KG1 (cell line): Measurements from ENCODE around the gene NELL1.
A peak's percentile ranks its signal among the peaks of the same experiment; 100 is the strongest.

ENCODE experiments used
- DNase-seq: peaks from one replicate; lab custom pipeline; 2025; lab: John Stamatoyannopoulos, UW

NELL1 gene

DNA sequence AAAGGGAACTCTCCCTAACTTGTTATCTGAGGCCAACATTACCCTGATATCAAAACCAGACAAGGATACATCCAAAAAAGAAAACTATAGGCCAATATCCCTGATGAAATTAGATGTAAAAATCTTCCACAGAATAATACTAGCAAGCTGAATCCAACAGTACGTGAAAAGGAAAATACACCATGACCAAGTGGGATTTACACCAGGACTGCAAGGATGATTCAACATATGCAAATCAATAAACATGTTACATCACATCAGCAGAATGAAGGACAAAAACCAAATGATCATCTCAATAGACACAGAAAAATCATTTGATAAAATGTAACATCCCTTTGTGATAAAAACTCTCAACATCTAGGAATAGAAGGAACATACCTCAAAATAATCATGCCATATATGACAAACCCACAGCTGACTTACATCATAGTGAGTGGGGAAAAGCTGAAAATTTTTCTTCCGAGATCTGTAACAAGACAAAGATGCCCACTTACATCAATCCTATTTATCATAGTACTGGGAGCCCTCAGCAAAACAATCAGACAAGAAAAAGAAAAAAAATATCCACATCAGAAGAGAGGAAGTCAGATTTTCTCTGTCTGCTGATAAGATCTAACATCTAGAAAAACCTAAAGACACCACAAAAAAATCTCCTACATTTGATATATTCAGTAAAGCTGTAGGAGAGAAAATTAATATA is 820.2 kb downstream of the NELL1 start:
- no peak for DNase-seq

GRCh38 chr11:21492931-21493330 is 823.5 kb downstream of the NELL1 start:
- DNase-seq = no peak

- no peak for DNase-seq
Observed at GRCh38 chr11:21494946-21495345, 825.6 kb downstream of the NELL1 start.

GRCh38 chr11:21495879-21496278 is 826.5 kb downstream of the NELL1 start:
- no peak for DNase-seq

DNA sequence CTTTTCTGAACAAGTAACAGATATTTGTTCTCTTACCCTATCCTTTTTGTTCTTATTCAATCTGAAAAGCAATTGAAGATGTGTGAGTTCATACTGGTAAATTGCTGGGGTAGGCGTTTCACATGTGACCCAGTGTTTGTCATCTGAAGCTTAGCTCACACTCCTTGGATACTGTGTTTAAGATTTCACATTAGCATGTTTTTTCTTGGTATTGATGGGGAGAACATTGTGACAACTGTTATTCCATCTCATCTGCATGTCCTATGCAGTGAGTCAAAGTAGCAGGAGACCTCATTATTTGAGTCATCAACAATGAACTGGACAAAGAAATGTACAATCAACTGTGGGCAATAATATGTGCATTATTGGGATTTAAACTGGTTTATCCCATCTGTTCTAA is 831.9 kb downstream of the NELL1 start:
- DNase-seq = no peak

DNA sequence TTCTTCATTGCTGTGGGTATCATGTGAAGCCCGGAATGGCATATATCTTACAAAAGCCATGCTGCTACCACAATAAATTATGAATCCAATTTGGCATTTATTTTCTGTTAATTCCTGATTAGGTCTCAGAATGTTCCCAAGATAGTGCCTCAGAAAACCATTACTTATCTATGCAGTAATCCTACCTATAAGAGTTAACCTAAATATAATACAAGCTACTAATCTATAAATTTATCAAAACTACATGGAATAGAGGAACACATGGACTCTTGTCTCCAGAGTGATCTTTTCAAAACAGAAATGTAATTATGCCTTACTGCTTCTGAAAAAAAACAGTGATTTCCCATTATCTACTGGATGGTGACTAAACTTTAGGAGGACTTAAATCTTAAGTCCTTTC is 835.7 kb downstream of the NELL1 start:
- DNase-seq = no peak

- DNase-seq = peak; percentile 7
Observed at GRCh38 chr11:21511835-21512440, 842.6 kb downstream of the NELL1 start.

GRCh38 chr11:21514316-21514715 is 844.9 kb downstream of the NELL1 start:
- no peak for DNase-seq

- DNase-seq = no peak
Observed at GRCh38 chr11:21520244-21520643, 850.9 kb downstream of the NELL1 start.

DNA sequence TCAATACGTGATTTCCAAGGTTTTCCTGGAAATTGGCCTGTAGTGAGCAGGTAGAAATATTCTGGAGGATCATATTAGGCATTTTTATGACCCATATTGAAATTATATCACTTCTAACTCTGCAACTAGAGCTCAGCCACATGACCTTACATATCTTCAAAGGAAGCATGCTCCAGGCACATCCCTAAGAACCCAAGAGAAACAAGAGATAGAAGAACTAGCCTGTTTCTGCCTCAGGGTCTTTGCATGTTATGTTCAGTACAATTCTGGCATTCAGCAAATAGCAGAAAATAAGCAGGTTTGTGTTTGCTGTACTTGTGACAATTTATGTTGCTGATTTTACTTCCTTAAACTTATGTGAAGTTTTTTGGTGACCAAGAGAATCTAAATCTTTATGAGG is 859.8 kb downstream of the NELL1 start:
- no peak for DNase-seq

DNA sequence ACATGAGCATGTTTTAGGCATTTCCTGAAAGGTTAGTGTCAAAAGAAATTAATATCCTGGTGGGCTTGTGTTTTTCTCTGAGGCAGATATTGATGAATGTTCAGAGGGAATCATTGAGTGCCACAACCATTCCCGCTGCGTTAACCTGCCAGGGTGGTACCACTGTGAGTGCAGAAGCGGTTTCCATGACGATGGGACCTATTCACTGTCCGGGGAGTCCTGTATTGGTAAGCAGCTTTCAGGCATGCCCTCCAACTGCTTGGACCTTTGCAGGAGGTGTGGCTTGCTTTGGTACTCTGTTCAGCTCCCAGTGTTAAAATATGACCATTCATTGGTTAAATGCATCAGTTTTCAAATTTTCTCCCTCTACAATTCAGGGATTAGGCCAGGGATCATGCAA is 864.9 kb downstream of the NELL1 start:
- DNase-seq = no peak

DNA sequence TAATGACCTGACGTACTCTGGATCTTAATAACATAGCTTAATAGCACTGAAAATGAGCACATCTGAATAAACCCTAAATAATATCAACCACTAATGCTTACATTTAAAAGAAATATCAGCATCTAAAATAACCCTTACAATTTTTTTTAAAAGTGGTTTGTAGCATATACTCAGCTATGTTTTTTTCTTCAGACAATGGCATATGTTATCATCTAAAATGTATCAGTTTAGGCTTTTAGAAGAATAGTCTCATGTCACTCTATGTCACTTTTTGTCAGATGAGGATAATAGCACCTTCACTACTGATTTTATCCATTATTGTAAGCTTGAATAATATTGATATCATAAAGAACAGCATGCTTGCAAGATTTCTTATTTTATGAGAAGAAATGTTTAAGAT is 868.6 kb downstream of the NELL1 start:
- DNase-seq = no peak

DNA sequence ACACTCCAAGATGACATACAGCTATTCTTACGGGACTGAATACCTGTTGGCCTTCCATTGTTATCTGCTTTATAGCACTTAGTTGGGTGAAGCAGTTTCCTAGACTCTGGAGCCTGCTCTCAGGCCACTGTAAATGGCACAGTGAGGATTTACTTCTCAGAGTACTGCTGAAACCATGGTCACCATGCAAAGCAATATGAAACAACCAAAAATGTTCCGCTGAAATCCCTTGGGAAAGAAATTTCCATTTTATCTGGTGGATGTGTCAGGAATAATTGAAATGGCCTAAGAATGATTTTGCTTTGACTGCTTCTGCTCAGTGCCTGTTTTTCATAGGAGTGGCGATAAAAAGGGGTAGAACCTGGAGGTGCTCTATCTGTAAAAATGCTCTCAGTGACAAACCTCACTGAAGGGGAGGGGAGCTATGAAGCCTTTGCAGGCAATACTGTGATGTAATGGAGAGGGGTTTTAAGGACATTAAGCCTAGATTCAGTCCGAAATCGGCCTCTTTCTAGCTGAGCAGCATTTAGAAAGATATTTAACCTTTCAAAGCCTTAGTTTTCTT is 871.9 kb downstream of the NELL1 start:
- no peak for DNase-seq

DNA sequence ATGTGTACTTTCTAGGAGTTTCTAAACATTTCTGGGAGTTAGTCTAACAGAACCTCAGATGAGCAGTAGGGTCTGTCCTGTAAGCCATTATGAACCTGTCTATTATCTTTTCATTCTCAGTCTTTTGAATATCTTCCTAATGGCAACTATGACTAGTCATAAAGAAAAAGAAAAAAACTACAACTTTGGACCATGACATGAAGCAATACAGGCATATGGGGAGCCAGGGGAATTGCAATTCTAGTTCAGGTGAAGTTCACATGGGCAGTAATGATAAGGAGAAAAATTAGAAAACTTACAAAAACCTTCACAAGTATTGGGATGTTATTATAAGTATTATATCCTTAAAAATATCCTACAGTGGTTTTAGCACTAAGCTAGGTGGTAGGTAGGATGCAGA is 874.5 kb downstream of the NELL1 start:
- DNase-seq = no peak

DNA sequence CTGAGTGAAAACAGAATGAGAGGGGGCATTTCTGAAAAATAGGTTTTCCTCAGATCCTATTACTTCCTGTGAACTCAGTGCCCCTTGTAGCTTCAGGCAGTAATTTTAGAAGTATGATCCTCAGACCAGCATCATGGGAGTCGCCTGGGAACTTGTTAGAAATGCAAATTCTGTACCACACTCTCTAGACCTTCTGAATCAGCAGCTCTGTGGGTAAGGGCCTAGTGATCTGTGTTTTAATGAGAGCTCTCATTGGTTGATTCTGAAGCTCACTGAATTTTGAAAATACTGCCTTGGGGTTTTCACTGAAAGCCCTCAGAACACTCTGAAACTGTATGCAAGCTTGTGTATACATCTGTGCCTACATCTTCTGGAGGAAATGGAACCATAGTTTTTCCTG is 876.3 kb downstream of the NELL1 start:
- no peak for DNase-seq

GRCh38 chr11:21546703-21547102 is 877.3 kb downstream of the NELL1 start:
- no peak for DNase-seq

GRCh38 chr11:21552911-21553310 is 883.5 kb downstream of the NELL1 start:
- no peak for DNase-seq

DNA sequence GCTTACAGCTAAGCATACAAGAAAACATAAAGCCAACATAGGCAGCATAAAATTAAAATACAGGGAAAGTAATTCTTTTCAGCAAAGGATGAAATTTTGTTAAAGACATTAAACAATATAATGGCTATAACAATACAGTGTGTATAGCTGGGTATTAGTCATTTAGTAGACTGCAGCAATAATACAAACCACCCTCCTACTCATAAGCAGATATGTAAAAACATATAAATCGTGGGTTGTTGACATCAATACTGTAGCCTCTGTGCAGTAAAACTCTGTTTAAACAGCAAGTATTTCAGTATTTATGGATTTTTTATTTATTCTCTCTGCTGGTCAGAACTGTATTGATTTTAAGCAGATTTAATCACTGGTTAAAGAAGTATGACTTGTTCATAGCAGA is 884.4 kb downstream of the NELL1 start:
- no peak for DNase-seq

DNA sequence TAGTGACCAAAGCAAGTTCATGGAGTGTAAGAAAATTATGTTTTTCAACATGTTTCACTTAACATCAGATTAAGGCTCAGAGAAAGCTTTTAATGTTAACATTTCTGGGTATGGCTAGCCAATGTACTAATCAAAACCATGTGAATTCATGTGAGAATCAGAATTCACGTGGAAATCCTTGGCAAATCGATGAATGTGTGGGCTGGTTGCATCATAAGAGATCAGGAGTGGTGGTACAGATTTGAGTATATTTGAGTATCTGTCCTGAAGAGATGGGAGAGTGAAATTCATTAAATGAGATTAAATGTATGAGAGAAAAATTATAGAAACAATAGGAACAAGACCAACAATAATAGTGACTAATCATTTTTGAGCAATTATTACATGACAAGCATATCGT is 884.9 kb downstream of the NELL1 start:
- DNase-seq = no peak

- DNase-seq = no peak
Observed at GRCh38 chr11:21556926-21557325, 887.5 kb downstream of the NELL1 start.

- DNase-seq = no peak
Observed at GRCh38 chr11:21560466-21560975, 891.1 kb downstream of the NELL1 start.

DNA sequence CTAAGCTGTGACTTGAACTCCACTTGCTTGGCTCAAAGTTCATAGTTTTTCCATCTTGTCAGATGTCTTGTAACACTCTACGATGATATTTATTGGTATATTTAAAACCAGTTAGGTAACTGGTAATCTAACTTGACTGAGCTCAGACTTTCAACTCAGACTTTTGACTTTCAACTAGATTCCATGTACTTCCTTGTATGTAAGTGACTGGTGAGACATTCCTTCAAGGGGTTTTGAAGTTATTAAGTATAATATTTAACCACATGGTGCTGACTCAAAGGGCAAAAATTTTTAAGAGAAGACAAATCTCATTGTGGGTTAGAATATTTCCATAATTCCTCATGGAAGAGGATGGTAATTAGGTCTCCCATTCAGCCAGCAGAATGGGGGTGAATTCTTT is 892.2 kb downstream of the NELL1 start:
- DNase-seq = no peak

DNA sequence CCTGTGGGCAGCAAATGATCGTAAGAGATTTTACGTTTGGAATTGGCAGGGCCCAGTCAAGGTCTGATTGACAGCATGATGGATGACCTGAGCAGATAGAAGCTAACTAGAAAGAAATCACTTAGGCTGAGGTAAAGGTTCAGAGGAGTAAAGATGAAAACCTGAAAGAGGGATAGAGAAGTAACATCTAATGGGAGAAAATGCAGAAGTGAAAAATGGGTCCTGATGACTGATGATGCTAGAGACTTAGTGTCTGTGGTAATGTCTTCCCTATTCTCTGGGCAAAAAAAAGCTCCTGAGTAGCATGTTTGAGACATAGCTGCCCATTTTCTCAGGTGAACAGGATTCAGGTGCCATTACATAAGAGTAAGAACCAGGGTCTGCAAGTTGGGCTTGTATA is 894.7 kb downstream of the NELL1 start:
- DNase-seq = no peak
